ENCODE results near the gene TENT4A. TPM values are rescaled to one million over a fixed set of nuclear protein-coding genes. Genes with fewer than 3 reads are reported as not detected.

The TENT4A gene
- total RNA-seq, 4 donors from 2014 or later, result 14.1 to 43.3 (median 27.2) TPM

- no peak overlapping the region for H3K4me3 ChIP-seq
- H3K27ac ChIP-seq, result no peak overlapping the region
- no peaks in the 10 kb centered on the region for H3K9me3 ChIP-seq
- no peaks in the 10 kb centered on the region for H3K27me3 ChIP-seq
- no peaks in the 10 kb centered on the region for H3K36me3 ChIP-seq
- intact Hi-C loops (cut with DNase I; ENCODE audit: low total_unique reads), result no loop called here
- TF ChIP-seq CTCF (IDR thresholded peaks at IDR 0.05), result no peak
- no peak for TF ChIP-seq POLR2A (IDR thresholded peaks at IDR 0.05)
- no peak for DNase-seq
- H3K4me1 ChIP-seq, result no peaks in the 10 kb centered on the region
Observed at GRCh38 chr5:6680922-6681321, 32.3 kb upstream of the TENT4A start.

GRCh38 chr5:6681682-6682081, 31.6 kb upstream of the TENT4A start:
- no peak for DNase-seq
- Histone ChIP-seq H3K36me3 (no peaks in the 10 kb centered on the region), H3K9me3 (no peaks in the 10 kb centered on the region), H3K27me3 (no peaks in the 10 kb centered on the region), H3K27ac (no peak overlapping the region), H3K4me3 (no peak overlapping the region), H3K4me1 (no peaks in the 10 kb centered on the region)
- TF ChIP-seq POLR2A (IDR thresholded peaks at IDR 0.05) (no peak), CTCF (IDR thresholded peaks at IDR 0.05) (no peak)
- intact Hi-C loops (cut with DNase I; ENCODE audit: low total_unique reads), result no loop called here

GRCh38 chr5:6682239-6682638, 31.0 kb upstream of the TENT4A start:
- Histone ChIP-seq H3K36me3 (no peaks in the 10 kb centered on the region), H3K9me3 (no peaks in the 10 kb centered on the region), H3K4me3 (no peak overlapping the region), H3K4me1 (no peaks in the 10 kb centered on the region), H3K27ac (no peak overlapping the region), H3K27me3 (no peaks in the 10 kb centered on the region)
- no peak for TF ChIP-seq CTCF (IDR thresholded peaks at IDR 0.05)
- no peak for TF ChIP-seq POLR2A (IDR thresholded peaks at IDR 0.05)
- DNase-seq, result no peak
- intact Hi-C loops (cut with DNase I; ENCODE audit: low total_unique reads), result no loop called here

- DNase-seq, result no peak
- Histone ChIP-seq H3K36me3 (no peaks in the 10 kb centered on the region), H3K27ac (no peak overlapping the region), H3K27me3 (no peaks in the 10 kb centered on the region), H3K4me1 (no peaks in the 10 kb centered on the region), H3K9me3 (no peaks in the 10 kb centered on the region), H3K4me3 (no peak overlapping the region)
- TF ChIP-seq CTCF (IDR thresholded peaks at IDR 0.05) (no peak), POLR2A (IDR thresholded peaks at IDR 0.05) (no peak)
- intact Hi-C loops (cut with DNase I; ENCODE audit: low total_unique reads), result no loop called here
Observed at GRCh38 chr5:6683241-6683640, 30.0 kb upstream of the TENT4A start.

- Histone ChIP-seq H3K36me3 (no peaks in the 10 kb centered on the region), H3K9me3 (no peaks in the 10 kb centered on the region), H3K27ac (no peak overlapping the region), H3K4me1 (no peaks in the 10 kb centered on the region), H3K4me3 (no peak overlapping the region), H3K27me3 (no peaks in the 10 kb centered on the region)
- TF ChIP-seq CTCF (IDR thresholded peaks at IDR 0.05) (no peak), POLR2A (IDR thresholded peaks at IDR 0.05) (no peak)
- no peak for DNase-seq
- intact Hi-C loops (cut with DNase I; ENCODE audit: low total_unique reads), result no loop called here
Observed at GRCh38 chr5:6684075-6684474, 29.2 kb upstream of the TENT4A start.
